Measurements from ENCODE around the gene COL4A3.

GRCh38 chr2:227214622-227215041, 50.2 kb downstream of the COL4A3 start:
- TF ChIP-seq CTCF (IDR thresholded peaks at IDR 0.05), result no peak
- no peak for TF ChIP-seq POLR2A (IDR thresholded peaks at IDR 0.05)

Measured in adrenal gland (tissue), 5 donors.